GM19328 (cell line): ENCODE data around the gene FIS1.
"Not testable (repeated sequence)": the region's sequence is repeated elsewhere in the genome, so short reads cannot be mapped to it uniquely, and the experiment has no call there.

ENCODE experiments used
- ATAC-seq: cut with Tn5 transposase; IDR thresholded peaks from one replicate; pipeline ENCODE4 v1.9.1; 2021; ENCODE audit warnings: mild to moderate bottlenecking, moderate library complexity; ENCODE audit not compliant: unreplicated experiment

FIS1 gene

GRCh38 chr7:101206665-101207042, 38.2 kb downstream of the FIS1 start:
- ATAC-seq = no peak

- no peak for ATAC-seq
Observed at GRCh38 chr7:101205901-101206664, 38.8 kb downstream of the FIS1 start.

GRCh38 chr7:101203740-101204738, 40.8 kb downstream of the FIS1 start:
- not testable (repeated sequence) for ATAC-seq

- ATAC-seq = no peak
Observed at GRCh38 chr7:101202603-101202918, 42.3 kb downstream of the FIS1 start.

GRCh38 chr7:101201695-101202602, 42.9 kb downstream of the FIS1 start:
- ATAC-seq = no peak

- ATAC-seq = no peak
Observed at GRCh38 chr7:101200862-101201599, 43.9 kb downstream of the FIS1 start, which contains the start of gene MOGAT3. TSS of gene MOGAT3 (minus strand) at chr7:101201036. CDS start at chr7:101200854, 182 bp downstream.

- no peak for ATAC-seq
Observed at GRCh38 chr7:101200504-101200861, 44.4 kb downstream of the FIS1 start.

- ATAC-seq = not testable (repeated sequence)
Observed at GRCh38 chr7:101199522-101199921, 45.4 kb downstream of the FIS1 start.

- ATAC-seq = no peak
Observed at GRCh38 chr7:101198476-101198875, 46.4 kb downstream of the FIS1 start.

- ATAC-seq = no peak
Observed at GRCh38 chr7:101197991-101198390, 46.9 kb downstream of the FIS1 start.

- no peak for ATAC-seq
Observed at GRCh38 chr7:101195884-101196283, 49.0 kb downstream of the FIS1 start.
